IPS-15b (cell line): ENCODE data around the gene RGS14.
A peak's percentile ranks its signal among the peaks of the same experiment; 100 is the strongest.
"Not testable (repeated sequence)": the region's sequence is repeated elsewhere in the genome, so short reads cannot be mapped to it uniquely, and the experiment has no call there.

Experiments used
- H3K27me3 ChIP-seq: one replicate; pipeline ENCODE4 v1.6.1; 2013; ENCODE audit warnings: low read length; ENCODE audit not compliant: control insufficient read depth, insufficient read depth
- H3K36me3 ChIP-seq: one replicate; pipeline ENCODE4 v1.6.1; 2013; ENCODE audit warnings: low read length; ENCODE audit not compliant: control insufficient read depth, insufficient read depth
- H3K4me1 ChIP-seq: one replicate; pipeline ENCODE4 v1.6.1; 2013; ENCODE audit warnings: mild to moderate bottlenecking, low read length; ENCODE audit not compliant: control insufficient read depth, insufficient read depth
- H3K4me3 ChIP-seq: one replicate; pipeline ENCODE4 v1.5.1; 2013; ENCODE audit warnings: low read depth, low read length
- H3K9ac ChIP-seq: one replicate; pipeline ENCODE4 v1.6.1; 2013; ENCODE audit warnings: low read depth, mild to moderate bottlenecking, low read length
- H3K9me3 ChIP-seq: one replicate; pipeline ENCODE4 v1.6.1; 2013; ENCODE audit warnings: mild to moderate bottlenecking, low read length; ENCODE audit not compliant: control insufficient read depth, insufficient read depth

Gene RGS14

DNA sequence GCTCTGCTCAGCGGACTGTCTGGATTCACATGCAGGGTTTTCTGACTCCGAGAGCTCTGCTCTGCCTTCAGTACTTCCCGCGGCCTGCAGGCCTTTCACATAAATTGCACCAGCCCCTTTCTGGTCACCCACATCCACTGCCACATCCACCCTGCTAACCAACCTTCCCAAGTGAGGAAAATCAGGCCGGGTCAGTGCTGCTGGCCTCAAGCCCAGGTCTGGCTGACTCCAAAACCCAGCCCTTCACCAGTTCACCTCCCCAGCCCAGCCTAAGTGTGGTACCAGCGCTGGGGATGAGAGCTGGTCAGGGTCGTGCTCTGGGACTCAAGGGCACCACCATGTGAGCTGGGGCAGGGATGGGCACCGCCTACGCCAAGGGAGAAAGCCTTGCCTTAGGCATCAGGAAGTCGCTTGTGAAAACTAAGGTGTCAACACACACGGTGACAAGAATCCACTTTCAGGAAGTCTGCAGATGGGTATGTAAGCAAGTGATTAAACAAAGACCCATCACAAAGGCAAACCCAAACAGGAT is 18.6 kb upstream of the RGS14 start:
- H3K9ac ChIP-seq, result no peak overlapping the region
- peaks cover 30% of the 10 kb centered on the region for H3K36me3 ChIP-seq
- H3K27me3 ChIP-seq, result no peaks in the 10 kb centered on the region
- H3K4me1 ChIP-seq, result no peaks in the 10 kb centered on the region
- H3K9me3 ChIP-seq, result no peaks in the 10 kb centered on the region
- H3K4me3 ChIP-seq, result no peak overlapping the region

- H3K4me1 ChIP-seq, H3K4me3 ChIP-seq, H3K9me3 ChIP-seq, H3K36me3 ChIP-seq, H3K27me3 ChIP-seq, H3K9ac ChIP-seq: not testable (repeated sequence)
Observed at GRCh38 chr5:177343000-177343399, 14.7 kb upstream of the RGS14 start.

DNA sequence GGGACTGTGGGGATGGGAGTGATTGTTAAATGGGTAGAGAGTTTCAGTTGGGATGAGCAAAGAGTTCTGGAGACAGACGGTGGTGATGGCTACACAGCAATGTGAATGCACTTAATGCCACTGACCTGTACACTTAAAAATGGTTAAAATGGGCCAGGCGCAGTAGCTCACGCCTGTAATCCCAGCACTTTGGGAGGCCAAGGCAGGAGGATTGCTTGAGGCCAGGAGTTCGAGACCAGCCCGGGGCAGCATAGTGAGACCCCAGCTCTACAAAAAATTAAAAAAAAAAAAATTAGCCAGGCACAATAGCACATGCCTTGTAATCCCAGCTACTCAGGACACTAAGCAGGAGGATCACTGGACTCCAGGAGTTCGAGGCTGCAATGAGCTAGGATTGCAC is 13.9 kb upstream of the RGS14 start:
- Histone ChIP-seq H3K4me3 (no peak overlapping the region), H3K9me3 (no peaks in the 10 kb centered on the region), H3K9ac (no peak overlapping the region), H3K4me1 (no peaks in the 10 kb centered on the region), H3K36me3 (peaks cover 2% of the 10 kb centered on the region), H3K27me3 (no peaks in the 10 kb centered on the region)

- Histone ChIP-seq H3K27me3 (no peaks in the 10 kb centered on the region), H3K36me3 (peaks cover 2% of the 10 kb centered on the region), H3K4me3 (no peak overlapping the region), H3K9me3 (no peaks in the 10 kb centered on the region), H3K4me1 (no peaks in the 10 kb centered on the region), H3K9ac (no peak overlapping the region)
Observed at GRCh38 chr5:177344891-177345290, 12.8 kb upstream of the RGS14 start.

DNA sequence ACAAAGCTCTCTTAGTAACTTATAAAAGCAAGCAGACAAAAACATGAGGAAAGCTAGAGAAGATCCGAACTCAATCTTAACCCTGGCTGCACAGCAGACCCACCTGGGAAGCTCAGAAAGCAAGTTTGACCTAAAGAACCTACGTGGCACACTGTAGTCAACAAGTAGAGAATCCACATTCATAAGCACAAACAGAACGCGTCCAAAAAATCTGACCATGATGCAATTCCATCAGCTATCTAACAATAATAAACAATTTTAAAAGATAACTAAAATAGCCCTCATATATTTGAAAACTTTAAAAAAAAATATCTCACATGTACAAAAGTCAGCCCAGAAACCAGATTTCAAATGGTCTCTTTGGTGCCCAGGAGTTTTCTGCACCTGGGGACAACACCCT is 10.9 kb upstream of the RGS14 start:
- Histone ChIP-seq H3K9me3 (no peaks in the 10 kb centered on the region), H3K27me3 (no peaks in the 10 kb centered on the region), H3K4me3 (no peak overlapping the region), H3K9ac (no peak overlapping the region), H3K4me1 (peaks cover 5% of the 10 kb centered on the region), H3K36me3 (peaks cover 2% of the 10 kb centered on the region)

- Histone ChIP-seq H3K9ac (no peak overlapping the region), H3K36me3 (peaks cover 2% of the 10 kb centered on the region), H3K9me3 (no peaks in the 10 kb centered on the region), H3K27me3 (no peaks in the 10 kb centered on the region), H3K4me3 (no peak overlapping the region), H3K4me1 (peaks cover 5% of the 10 kb centered on the region)
Observed at GRCh38 chr5:177347699-177348098, 10.0 kb upstream of the RGS14 start.

DNA sequence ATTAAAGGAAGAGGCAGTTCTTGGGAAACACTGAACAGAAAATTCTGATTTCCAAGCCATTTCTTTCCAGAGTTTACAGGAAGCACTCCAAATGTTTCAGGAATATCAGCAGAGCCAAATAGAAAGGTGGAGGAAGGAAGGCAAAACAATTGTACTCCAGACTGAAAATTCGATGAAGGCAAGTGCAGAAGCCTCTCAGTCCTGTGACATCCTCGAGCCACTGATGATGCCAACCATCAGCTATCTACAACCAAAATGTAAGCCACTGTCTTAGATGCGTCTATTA is 8.4 kb upstream of the RGS14 start:
- H3K4me1 ChIP-seq, result peaks cover 5% of the 10 kb centered on the region
- H3K4me3 ChIP-seq, result no peak overlapping the region
- H3K9me3 ChIP-seq, result no peaks in the 10 kb centered on the region
- peaks cover 1% of the 10 kb centered on the region for H3K27me3 ChIP-seq
- H3K9ac ChIP-seq, result no peak overlapping the region
- peaks cover 2% of the 10 kb centered on the region for H3K36me3 ChIP-seq

- Histone ChIP-seq H3K36me3 (peaks cover 2% of the 10 kb centered on the region), H3K4me3 (no peak overlapping the region), H3K4me1 (peaks cover 5% of the 10 kb centered on the region), H3K9ac (no peak overlapping the region), H3K27me3 (peaks cover 2% of the 10 kb centered on the region), H3K9me3 (no peaks in the 10 kb centered on the region)
Observed at GRCh38 chr5:177349762-177350161, 8.0 kb upstream of the RGS14 start.

GRCh38 chr5:177350776-177351391 is 6.8 kb upstream of the RGS14 start:
- peaks cover 5% of the 10 kb centered on the region for H3K27me3 ChIP-seq

GRCh38 chr5:177351392-177352329 is 6.1 kb upstream of the RGS14 start, which contains the start of gene LMAN2:
Gene LMAN2 (minus strand): TSS chr5:177351668. CDS start chr5:177351647, 21 bp downstream.
- H3K4me1 ChIP-seq, result peaks cover 5% of the 10 kb centered on the region

More at GRCh38 chr5:177350776-177351391, 6.8 kb upstream of the RGS14 start:
- Histone ChIP-seq H3K36me3 (peaks cover 2% of the 10 kb centered on the region), H3K9ac (peak overlapping the region; percentile 99), H3K4me1 (peaks cover 5% of the 10 kb centered on the region), H3K4me3 (peak overlapping the region; percentile 97), H3K9me3 (no peaks in the 10 kb centered on the region)

DNA sequence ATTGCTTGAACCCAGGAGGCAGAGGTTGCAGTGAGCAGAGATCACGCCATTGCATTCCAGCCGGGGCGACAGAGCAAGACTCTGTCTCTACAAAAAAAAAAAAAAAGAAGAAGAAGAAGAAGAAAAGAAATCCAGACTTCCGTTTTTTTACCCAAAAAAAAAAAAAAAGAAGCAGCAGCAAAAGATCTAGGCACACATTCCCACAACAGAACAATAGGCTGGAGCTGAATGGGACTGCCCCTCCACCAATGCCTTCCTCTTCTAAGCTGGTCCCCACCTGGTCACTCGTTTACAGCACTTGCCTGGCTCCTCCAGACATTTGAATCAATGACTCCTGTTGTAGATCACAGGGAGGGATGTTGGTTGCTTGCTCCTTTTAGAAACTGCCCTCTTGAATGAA is 4.6 kb upstream of the RGS14 start:
- H3K27me3 ChIP-seq, result peaks cover 5% of the 10 kb centered on the region
- H3K9ac ChIP-seq, result no peak overlapping the region
- no peaks in the 10 kb centered on the region for H3K9me3 ChIP-seq
- H3K4me3 ChIP-seq, result no peak overlapping the region
- peaks cover 2% of the 10 kb centered on the region for H3K36me3 ChIP-seq
- peaks cover 5% of the 10 kb centered on the region for H3K4me1 ChIP-seq

More at GRCh38 chr5:177351392-177352329, 6.1 kb upstream of the RGS14 start, which contains the start of gene LMAN2:
- Histone ChIP-seq H3K27me3 (peaks cover 5% of the 10 kb centered on the region), H3K4me3 (peak within 1 kb of the TSS; percentile 97), H3K36me3 (peaks cover 2% of the 10 kb centered on the region), H3K9ac (peak within 1 kb of the TSS; percentile 99), H3K9me3 (no peaks in the 10 kb centered on the region)

GRCh38 chr5:177354256-177354655 is 3.5 kb upstream of the RGS14 start:
- Histone ChIP-seq H3K9me3 (no peaks in the 10 kb centered on the region), H3K27me3 (peaks cover 5% of the 10 kb centered on the region), H3K9ac (no peak overlapping the region), H3K4me1 (peaks cover 5% of the 10 kb centered on the region), H3K36me3 (no peaks in the 10 kb centered on the region), H3K4me3 (no peak overlapping the region)
